Measurements from ENCODE around the gene CBY2. TPM values are rescaled to one million over a fixed set of nuclear protein-coding genes. Genes with fewer than 3 reads are reported as not detected.
A peak's percentile ranks its signal among the peaks of the same experiment; 100 is the strongest.
"Not testable (repeated sequence)": the region's sequence is repeated elsewhere in the genome, so short reads cannot be mapped to it uniquely, and the experiment has no call there.

Gene CBY2
- 0.21 TPM for total RNA-seq
- not detected for polyA plus RNA-seq

GRCh38 chr13:45702088-45702487 is at the start of gene CBY2:
Gene CBY2, plus strand, starts transcription at chr13:45702320. Its CDS starts 71 bp downstream, at chr13:45702391.
- H3K4me3 ChIP-seq (ENCODE audit: low read depth, low read length): no peak within 1 kb of the TSS
- H3K27ac ChIP-seq (ENCODE audit: low read depth): no peak within 1 kb of the TSS
- H3K4me1 ChIP-seq (ENCODE audit: insufficient read depth): no peaks in the 10 kb centered on the region
- no peaks in the 10 kb centered on the region for H3K36me3 ChIP-seq (ENCODE audit: insufficient read depth)
- DNase-seq (ENCODE audit: extremely low spot score): no peak
- 85% methylated on average over 1 of the region's 1 CpG for WGBS

GRCh38 chr13:45654633-45655349 is 47.3 kb upstream of the CBY2 start:
- 77% methylated on average over 5 of the region's 5 CpGs for WGBS
- H3K27ac ChIP-seq (ENCODE audit: low read depth): no peak overlapping the region
- no peaks in the 10 kb centered on the region for H3K4me1 ChIP-seq (ENCODE audit: insufficient read depth)
- no peaks in the 10 kb centered on the region for H3K36me3 ChIP-seq (ENCODE audit: insufficient read depth)
- no peak for DNase-seq (ENCODE audit: extremely low spot score)
- no peak overlapping the region for H3K4me3 ChIP-seq (ENCODE audit: low read depth, low read length)

GRCh38 chr13:45658586-45659235 is 43.4 kb upstream of the CBY2 start:
- Histone ChIP-seq H3K4me3 (ENCODE audit: low read depth, low read length) (no peak overlapping the region), H3K4me1 (ENCODE audit: insufficient read depth) (no peaks in the 10 kb centered on the region), H3K27ac (ENCODE audit: low read depth) (no peak overlapping the region), H3K36me3 (ENCODE audit: insufficient read depth) (no peaks in the 10 kb centered on the region)
- no peak for DNase-seq (ENCODE audit: extremely low spot score)
- 91% methylated on average over 5 of the region's 5 CpGs for WGBS

GRCh38 chr13:45659536-45659935 is 42.6 kb upstream of the CBY2 start:
- H3K4me3 ChIP-seq (ENCODE audit: low read depth, low read length): no peak overlapping the region
- H3K36me3 ChIP-seq (ENCODE audit: insufficient read depth): no peaks in the 10 kb centered on the region
- H3K4me1 ChIP-seq (ENCODE audit: insufficient read depth): no peaks in the 10 kb centered on the region
- WGBS: 84% methylated on average over 3 of the region's 3 CpGs
- no peak overlapping the region for H3K27ac ChIP-seq (ENCODE audit: low read depth)
- no peak for DNase-seq (ENCODE audit: extremely low spot score)

- 25% methylated on average over 1 of the region's 1 CpG for WGBS
- H3K36me3 ChIP-seq (ENCODE audit: insufficient read depth); H3K4me3 ChIP-seq (ENCODE audit: low read depth, low read length); H3K27ac ChIP-seq (ENCODE audit: low read depth); DNase-seq (ENCODE audit: extremely low spot score); H3K4me1 ChIP-seq (ENCODE audit: insufficient read depth): not testable (repeated sequence)
These were observed 41.7 kb upstream of the CBY2 start for GRCh38 chr13:45660458-45660857.

- Histone ChIP-seq H3K4me3 (ENCODE audit: low read depth, low read length) (no peak overlapping the region), H3K36me3 (ENCODE audit: insufficient read depth) (no peaks in the 10 kb centered on the region), H3K4me1 (ENCODE audit: insufficient read depth) (no peaks in the 10 kb centered on the region), H3K27ac (ENCODE audit: low read depth) (no peak overlapping the region)
- WGBS: 71% methylated on average over 1 of the region's 1 CpG
- DNase-seq (ENCODE audit: extremely low spot score): no peak
These were observed 40.0 kb upstream of the CBY2 start for GRCh38 chr13:45662162-45662561.

- H3K36me3 ChIP-seq (ENCODE audit: insufficient read depth); H3K27ac ChIP-seq (ENCODE audit: low read depth); DNase-seq (ENCODE audit: extremely low spot score); H3K4me1 ChIP-seq (ENCODE audit: insufficient read depth); H3K4me3 ChIP-seq (ENCODE audit: low read depth, low read length): not testable (repeated sequence)
- WGBS: 100% methylated on average over 1 of the region's 1 CpG
These were observed 39.2 kb upstream of the CBY2 start for GRCh38 chr13:45662903-45663302.

- not testable (repeated sequence) for DNase-seq (ENCODE audit: extremely low spot score); H3K4me1 ChIP-seq (ENCODE audit: insufficient read depth); H3K36me3 ChIP-seq (ENCODE audit: insufficient read depth); H3K27ac ChIP-seq (ENCODE audit: low read depth); H3K4me3 ChIP-seq (ENCODE audit: low read depth, low read length)
- 68% methylated on average over 13 of the region's 14 CpGs for whole genome bisulfite sequencing
These were observed 32.5 kb upstream of the CBY2 start for GRCh38 chr13:45669626-45670025.

- WGBS: 84% methylated on average over 5 of the region's 5 CpGs
- Histone ChIP-seq H3K27ac (ENCODE audit: low read depth) (no peak overlapping the region), H3K4me3 (ENCODE audit: low read depth, low read length) (no peak overlapping the region), H3K4me1 (ENCODE audit: insufficient read depth) (no peaks in the 10 kb centered on the region), H3K36me3 (ENCODE audit: insufficient read depth) (no peaks in the 10 kb centered on the region)
- DNase-seq (ENCODE audit: extremely low spot score): no peak
These were observed 31.8 kb upstream of the CBY2 start for GRCh38 chr13:45670189-45670885.

GRCh38 chr13:45674908-45675307 is 27.2 kb upstream of the CBY2 start:
- 47% methylated on average over 1 of the region's 1 CpG for WGBS

GRCh38 chr13:45678282-45678681 is 23.8 kb upstream of the CBY2 start:
- H3K4me3 ChIP-seq (ENCODE audit: low read depth, low read length): no peak overlapping the region
- H3K36me3 ChIP-seq (ENCODE audit: insufficient read depth): no peaks in the 10 kb centered on the region
- H3K4me1 ChIP-seq (ENCODE audit: insufficient read depth): no peaks in the 10 kb centered on the region
- no peak overlapping the region for H3K27ac ChIP-seq (ENCODE audit: low read depth)
- DNase-seq (ENCODE audit: extremely low spot score): no peak

More at GRCh38 chr13:45674908-45675307, 27.2 kb upstream of the CBY2 start:
- DNase-seq (ENCODE audit: extremely low spot score): no peak
- H3K4me3 ChIP-seq (ENCODE audit: low read depth, low read length): no peak overlapping the region
- H3K27ac ChIP-seq (ENCODE audit: low read depth): no peak overlapping the region
- H3K4me1 ChIP-seq (ENCODE audit: insufficient read depth): no peaks in the 10 kb centered on the region
- no peaks in the 10 kb centered on the region for H3K36me3 ChIP-seq (ENCODE audit: insufficient read depth)

GRCh38 chr13:45681113-45681512 is 21.0 kb upstream of the CBY2 start:
- Histone ChIP-seq H3K27ac (ENCODE audit: low read depth) (no peak overlapping the region), H3K4me3 (ENCODE audit: low read depth, low read length) (no peak overlapping the region), H3K36me3 (ENCODE audit: insufficient read depth) (no peaks in the 10 kb centered on the region), H3K4me1 (ENCODE audit: insufficient read depth) (no peaks in the 10 kb centered on the region)
- 50% methylated on average over 6 of the region's 6 CpGs for WGBS
- peak; percentile 33 for DNase-seq (ENCODE audit: extremely low spot score)

- 63% methylated on average over 3 of the region's 3 CpGs for WGBS
- no peak overlapping the region for H3K27ac ChIP-seq (ENCODE audit: low read depth)
- DNase-seq (ENCODE audit: extremely low spot score): no peak
- no peaks in the 10 kb centered on the region for H3K36me3 ChIP-seq (ENCODE audit: insufficient read depth)
- no peak overlapping the region for H3K4me3 ChIP-seq (ENCODE audit: low read depth, low read length)
- H3K4me1 ChIP-seq (ENCODE audit: insufficient read depth): no peaks in the 10 kb centered on the region
These were observed 19.6 kb upstream of the CBY2 start for GRCh38 chr13:45682494-45683008.

- DNase-seq (ENCODE audit: extremely low spot score): no peak
- no peak overlapping the region for H3K4me3 ChIP-seq (ENCODE audit: low read depth, low read length)
- 54% methylated on average over 3 of the region's 3 CpGs for WGBS
- no peak overlapping the region for H3K27ac ChIP-seq (ENCODE audit: low read depth)
- H3K4me1 ChIP-seq (ENCODE audit: insufficient read depth): no peaks in the 10 kb centered on the region
- H3K36me3 ChIP-seq (ENCODE audit: insufficient read depth): no peaks in the 10 kb centered on the region
These were observed 18.4 kb upstream of the CBY2 start for GRCh38 chr13:45683701-45684100.
